ENCODE measurements around the gene HACD4. TPM values are rescaled to one million over a fixed set of nuclear protein-coding genes. Genes with fewer than 3 reads are reported as not detected.

The HACD4 gene
- total and polyA plus RNA-seq, 12 donors: 1.2 to 13.7 (median 4.3) TPM

- Histone ChIP-seq H3K27ac (no peak overlapping the region), H3K36me3 (replicated peaks in 1 of 2) (no peaks in the 10 kb centered on the region), H3K9me3 (replicated peaks in 1 of 3) (no peaks in the 10 kb centered on the region), H3K27me3 (no peaks in the 10 kb centered on the region), H3K4me3 (no peak overlapping the region), H3K4me1 (replicated peaks in 1 of 2) (no peaks in the 10 kb centered on the region)
- 88 to 96% (median 94%) methylated on average over 4 of the region's 4 CpGs for WGBS, 4 donors
- DNase-seq: no peak
- TF ChIP-seq POLR2A (IDR thresholded peaks at IDR 0.05): no peak
- no peak for TF ChIP-seq CTCF (IDR thresholded peaks at IDR 0.05)
- intact Hi-C loops (cut with DNase I): no loop called here
Observed at GRCh38 chr9:20962536-20963225, 68.8 kb downstream of the HACD4 start.

GRCh38 chr9:20950707-20951106, 80.7 kb downstream of the HACD4 start:
- H3K4me1 ChIP-seq (replicated peaks in 1 of 2): peaks cover 0 to 3% of the 10 kb centered on the region in 2 donors
- DNase-seq: no peak
- intact Hi-C loops (cut with DNase I): no loop called here
- peaks cover 0 to 5% of the 10 kb centered on the region in 2 donors for H3K36me3 ChIP-seq (replicated peaks in 1 of 2)
- H3K9me3 ChIP-seq (replicated peaks in 1 of 3): no peaks in the 10 kb centered on the region
- H3K4me3 ChIP-seq: no peak overlapping the region
- H3K27me3 ChIP-seq: no peaks in the 10 kb centered on the region
- 95 to 98% (median 96%) methylated on average over 2 of the region's 2 CpGs for WGBS, 4 donors
- no peak overlapping the region for H3K27ac ChIP-seq
- TF ChIP-seq CTCF (IDR thresholded peaks at IDR 0.05) (no peak), POLR2A (IDR thresholded peaks at IDR 0.05) (no peak)

Other genes starting within 250 kb of the HACD4 start
- gene IFNB1, start 46.3 kb upstream of the HACD4 start, total RNA-seq: not detected
- not detected for gene IFNB1, start 46.3 kb upstream of the HACD4 start, polyA plus RNA-seq
- gene IFNW1, start 110.2 kb upstream of the HACD4 start, total RNA-seq: not detected
- gene IFNW1, start 110.2 kb upstream of the HACD4 start, polyA plus RNA-seq: not detected
- gene IFNA21, start 135.0 kb upstream of the HACD4 start, total RNA-seq: not detected
- gene IFNA21, start 135.0 kb upstream of the HACD4 start, polyA plus RNA-seq: not detected
- not detected for gene IFNA4, start 155.9 kb upstream of the HACD4 start, total RNA-seq
- not detected for gene IFNA4, start 155.9 kb upstream of the HACD4 start, polyA plus RNA-seq
- not detected for gene IFNA7, start 170.6 kb upstream of the HACD4 start, total RNA-seq
- gene IFNA7, start 170.6 kb upstream of the HACD4 start, polyA plus RNA-seq: not detected
- gene IFNA10, start 175.5 kb upstream of the HACD4 start, total RNA-seq: not detected
- not detected for gene IFNA10, start 175.5 kb upstream of the HACD4 start, polyA plus RNA-seq
- not detected for gene IFNA16, start 185.7 kb upstream of the HACD4 start, total RNA-seq
- not detected for gene IFNA16, start 185.7 kb upstream of the HACD4 start, polyA plus RNA-seq
- not detected for gene IFNA17, start 196.6 kb upstream of the HACD4 start, total RNA-seq
- not detected for gene IFNA17, start 196.6 kb upstream of the HACD4 start, polyA plus RNA-seq
- gene IFNA14, start 208.4 kb upstream of the HACD4 start, total RNA-seq: not detected
- not detected for gene IFNA14, start 208.4 kb upstream of the HACD4 start, polyA plus RNA-seq